ENCODE data around the gene CD200R1L. TPM values are rescaled to one million over a fixed set of nuclear protein-coding genes. Genes with fewer than 3 reads are reported as not detected.

The CD200R1L gene
- total RNA-seq, 1 experiment from 2014 or later, result not detected

GRCh38 chr3:112774293-112774926 lies 72.3 kb downstream of the CD200R1L start:
- H3K4me3 ChIP-seq (ENCODE audit: insufficient read depth, low read depth, low read length), result no peak overlapping the region
- H3K36me3 ChIP-seq (replicated peaks; ENCODE audit: control insufficient read depth, insufficient read depth, low read length), result no peaks in the 10 kb centered on the region
- no peak for DNase-seq
- no peaks in the 10 kb centered on the region for H3K27me3 ChIP-seq (ENCODE audit: control insufficient read depth, insufficient read depth, low read length)

GRCh38 chr3:112773864-112774263 lies 72.8 kb downstream of the CD200R1L start:
- no peaks in the 10 kb centered on the region for H3K27me3 ChIP-seq (ENCODE audit: control insufficient read depth, insufficient read depth, low read length)
- H3K4me3 ChIP-seq (ENCODE audit: insufficient read depth, low read depth, low read length), result no peak overlapping the region
- DNase-seq, result no peak
- no peaks in the 10 kb centered on the region for H3K36me3 ChIP-seq (replicated peaks; ENCODE audit: control insufficient read depth, insufficient read depth, low read length)

DNA sequence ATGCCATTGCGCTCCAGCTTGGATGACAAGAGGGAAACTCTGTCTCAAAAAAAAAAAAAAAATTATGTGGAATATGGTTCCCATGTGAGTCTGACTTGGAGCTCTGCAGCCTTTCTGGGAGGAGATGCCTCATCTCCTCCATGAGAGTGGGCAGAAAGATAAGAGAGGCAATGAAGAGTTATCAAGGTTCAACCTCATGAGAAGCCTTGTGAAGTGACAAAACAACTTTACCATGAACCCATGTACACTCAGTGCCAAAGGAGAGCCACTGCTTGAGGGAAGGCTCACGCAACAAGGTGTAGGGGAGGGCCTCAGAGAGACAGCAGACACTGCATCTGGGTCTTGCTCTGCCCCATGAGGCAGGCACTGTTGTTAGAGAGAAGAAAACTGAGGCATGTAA lies 75.7 kb downstream of the CD200R1L start:
- Histone ChIP-seq H3K27me3 (ENCODE audit: control insufficient read depth, insufficient read depth, low read length) (no peaks in the 10 kb centered on the region), H3K36me3 (replicated peaks; ENCODE audit: control insufficient read depth, insufficient read depth, low read length) (no peaks in the 10 kb centered on the region), H3K4me3 (ENCODE audit: insufficient read depth, low read depth, low read length) (no peak overlapping the region)
- no peak for DNase-seq

- Histone ChIP-seq H3K36me3 (replicated peaks; ENCODE audit: control insufficient read depth, insufficient read depth, low read length) (no peaks in the 10 kb centered on the region), H3K4me3 (ENCODE audit: insufficient read depth, low read depth, low read length) (no peak overlapping the region), H3K27me3 (ENCODE audit: control insufficient read depth, insufficient read depth, low read length) (no peaks in the 10 kb centered on the region)
- DNase-seq, result no peak
These were observed 76.5 kb downstream of the CD200R1L start for GRCh38 chr3:112770032-112770626.

DNA sequence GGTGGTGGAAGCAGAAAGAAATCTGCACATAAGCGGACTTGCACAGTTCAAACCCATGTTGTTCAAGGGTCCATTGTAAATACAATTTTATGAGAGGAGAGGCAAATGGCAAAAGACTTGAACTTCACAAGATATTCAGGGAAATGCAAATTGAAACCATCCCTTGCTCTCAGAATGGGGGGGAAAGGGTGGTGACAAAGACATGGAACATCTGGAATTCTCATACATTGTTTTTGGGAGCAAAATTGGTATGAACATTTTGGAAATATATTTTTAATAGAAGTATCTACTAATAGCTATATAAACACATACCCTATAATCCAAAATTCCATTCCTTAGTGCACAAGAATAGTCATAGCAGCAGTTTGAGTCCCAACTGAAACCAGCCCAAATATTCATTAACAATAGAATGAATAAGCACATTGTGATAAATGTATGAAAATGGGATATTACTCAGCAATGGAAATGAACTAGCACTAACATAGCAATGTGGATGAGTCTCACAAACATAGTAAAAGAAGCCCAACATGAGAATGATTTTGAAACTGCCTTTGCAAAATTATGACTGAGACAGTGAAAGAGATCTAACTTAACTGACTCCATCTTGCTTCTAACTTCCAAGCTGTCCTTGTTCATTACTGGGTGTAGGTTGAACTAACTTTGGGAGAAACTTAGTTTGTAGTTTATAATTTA lies 77.2 kb downstream of the CD200R1L start:
- H3K36me3 ChIP-seq (replicated peaks; ENCODE audit: control insufficient read depth, insufficient read depth, low read length), result no peaks in the 10 kb centered on the region
- no peak overlapping the region for H3K4me3 ChIP-seq (ENCODE audit: insufficient read depth, low read depth, low read length)
- DNase-seq, result no peak
- H3K27me3 ChIP-seq (ENCODE audit: control insufficient read depth, insufficient read depth, low read length), result no peaks in the 10 kb centered on the region

DNA sequence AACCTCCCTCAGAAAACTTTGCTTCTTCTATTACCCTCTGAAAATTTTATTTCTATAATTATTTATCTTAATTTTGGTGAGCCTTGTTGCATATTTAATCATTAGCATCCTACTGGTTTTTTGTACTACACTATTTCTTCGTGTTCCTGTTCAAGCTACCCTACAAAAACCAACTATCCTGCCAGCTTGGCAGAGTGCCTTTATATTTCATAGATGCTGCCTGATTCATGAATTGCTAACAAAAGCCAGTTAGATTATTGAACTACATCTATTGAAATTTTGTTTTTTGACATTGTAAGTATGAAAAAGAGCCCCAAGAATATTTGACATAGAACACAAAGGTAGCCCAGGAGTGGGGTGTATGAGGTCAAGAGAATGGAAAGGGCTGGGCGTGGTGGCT lies 78.9 kb downstream of the CD200R1L start:
- Histone ChIP-seq H3K36me3 (replicated peaks; ENCODE audit: control insufficient read depth, insufficient read depth, low read length) (no peaks in the 10 kb centered on the region), H3K4me3 (ENCODE audit: insufficient read depth, low read depth, low read length) (no peak overlapping the region), H3K27me3 (ENCODE audit: control insufficient read depth, insufficient read depth, low read length) (no peaks in the 10 kb centered on the region)
- no peak for DNase-seq

DNA sequence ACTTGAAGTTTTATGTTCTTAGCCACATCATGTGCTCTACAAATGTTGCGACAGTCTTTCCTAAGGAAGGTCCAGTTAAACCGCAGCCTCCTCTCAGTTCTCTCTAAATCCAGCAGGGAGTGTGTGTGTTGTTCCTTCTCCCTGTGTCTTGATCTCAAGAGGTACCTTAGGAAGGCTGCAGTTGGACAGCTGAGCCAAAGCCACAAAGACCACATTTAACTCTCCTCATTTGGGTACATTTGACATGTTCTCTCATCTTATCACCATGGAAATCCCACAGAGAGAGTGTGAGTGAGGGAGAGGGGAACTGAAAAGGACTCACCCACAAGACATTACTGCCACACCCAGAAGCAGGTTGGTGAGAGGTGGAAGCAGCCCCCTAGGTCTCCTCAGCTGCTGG lies 79.5 kb downstream of the CD200R1L start:
- DNase-seq, result no peak
- Histone ChIP-seq H3K27me3 (ENCODE audit: control insufficient read depth, insufficient read depth, low read length) (no peaks in the 10 kb centered on the region), H3K4me3 (ENCODE audit: insufficient read depth, low read depth, low read length) (no peak overlapping the region), H3K36me3 (replicated peaks; ENCODE audit: control insufficient read depth, insufficient read depth, low read length) (no peaks in the 10 kb centered on the region)

Other genes starting within 250 kb of the CD200R1L start
- 17.2 and 19.1 TPM in 2 replicates for gene CCDC80, start 205.7 kb downstream of the CD200R1L start, total RNA-seq (2014; rRNA removed; shearing (Covaris generic))
- 0.18 and 0.38 TPM in 2 replicates for gene CD200R1, start 128.2 kb upstream of the CD200R1L start, total RNA-seq (2014; rRNA removed; shearing (Covaris generic))
- gene GTPBP8, start 144.1 kb upstream of the CD200R1L start, total RNA-seq (2014; rRNA removed; shearing (Covaris generic)), result 29.6 and 32.9 TPM in 2 replicates

Data from H7 (cell line).